HG03039 (cell line): Measurements from ENCODE around the gene DSCAML1.
A peak's percentile ranks its signal among the peaks of the same experiment; 100 is the strongest.
"Not testable (repeated sequence)": the region's sequence is repeated elsewhere in the genome, so short reads cannot be mapped to it uniquely, and the experiment has no call there.

Experiments used
- ATAC-seq: cut with Tn5 transposase; IDR thresholded peaks from one replicate; pipeline ENCODE4 v1.9.1; 2021; ENCODE audit warnings: mild to moderate bottlenecking, moderate library complexity; ENCODE audit not compliant: unreplicated experiment

Gene DSCAML1

DNA sequence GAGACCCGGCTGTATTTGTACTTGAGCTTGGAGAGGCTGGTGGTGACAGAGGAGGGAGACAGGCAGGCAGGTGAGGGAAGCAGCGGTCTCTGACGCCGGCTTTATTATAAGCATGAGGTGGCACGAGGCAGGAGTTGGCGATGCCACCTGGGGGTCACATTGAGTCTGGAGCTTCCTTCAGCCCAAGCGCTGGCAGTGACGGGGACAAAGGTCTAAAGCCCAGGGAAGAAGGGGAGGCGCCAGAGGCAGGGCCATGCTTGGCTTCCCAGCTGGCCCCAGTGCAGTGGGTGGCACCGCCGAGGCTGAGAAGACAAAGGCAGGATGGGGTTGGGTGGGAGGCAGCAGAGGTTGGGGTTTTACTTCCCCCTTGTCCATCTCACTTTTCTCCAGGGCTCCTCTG is 23.1 kb upstream of the DSCAML1 start:
- ATAC-seq: no peak

DNA sequence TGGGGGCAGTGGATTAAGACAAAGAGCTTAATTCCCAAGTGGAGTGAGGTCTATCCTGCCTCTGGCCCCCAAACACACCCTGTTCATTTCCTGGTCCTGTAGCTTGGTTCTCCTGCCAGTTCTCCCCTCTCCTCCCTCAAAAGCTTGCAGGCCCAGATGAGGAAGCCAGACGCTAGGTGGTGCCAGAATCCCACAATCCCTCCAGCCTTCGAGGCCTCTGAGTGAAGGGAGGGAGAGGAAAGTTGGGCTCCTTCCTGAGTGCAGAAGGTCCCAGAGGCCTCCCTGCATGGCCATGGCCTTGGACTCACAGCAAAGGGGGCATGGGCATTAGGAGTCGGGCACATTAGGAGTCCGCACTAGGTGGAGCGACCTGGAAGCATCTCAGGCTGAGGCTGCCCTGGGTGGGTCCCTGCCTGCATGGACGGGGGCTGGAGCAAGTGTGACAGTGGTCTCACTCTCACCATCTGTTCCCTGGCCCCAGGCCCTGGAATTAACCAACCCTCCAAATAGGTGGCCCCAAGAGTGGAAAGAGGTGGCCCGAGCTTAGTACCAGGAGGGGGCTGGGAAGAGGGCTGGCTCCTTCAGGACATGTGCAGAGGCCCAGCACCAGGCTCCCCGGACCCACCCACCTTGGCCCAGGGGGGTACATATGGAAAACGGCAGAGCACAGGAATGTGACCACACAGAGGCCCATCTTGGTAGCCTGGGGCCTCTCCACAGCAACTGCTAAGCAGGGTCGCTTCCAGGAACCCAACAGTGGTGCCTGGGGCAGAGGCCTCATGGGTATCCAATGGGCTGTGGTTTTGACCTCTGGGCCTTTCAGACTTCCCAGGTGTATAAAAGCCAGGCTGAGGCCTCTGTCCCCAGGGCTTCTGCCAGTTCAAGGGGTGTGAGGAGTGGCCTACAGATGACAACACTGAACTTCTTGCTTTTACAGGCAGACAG is 22.4 kb upstream of the DSCAML1 start:
- no peak for ATAC-seq

DNA sequence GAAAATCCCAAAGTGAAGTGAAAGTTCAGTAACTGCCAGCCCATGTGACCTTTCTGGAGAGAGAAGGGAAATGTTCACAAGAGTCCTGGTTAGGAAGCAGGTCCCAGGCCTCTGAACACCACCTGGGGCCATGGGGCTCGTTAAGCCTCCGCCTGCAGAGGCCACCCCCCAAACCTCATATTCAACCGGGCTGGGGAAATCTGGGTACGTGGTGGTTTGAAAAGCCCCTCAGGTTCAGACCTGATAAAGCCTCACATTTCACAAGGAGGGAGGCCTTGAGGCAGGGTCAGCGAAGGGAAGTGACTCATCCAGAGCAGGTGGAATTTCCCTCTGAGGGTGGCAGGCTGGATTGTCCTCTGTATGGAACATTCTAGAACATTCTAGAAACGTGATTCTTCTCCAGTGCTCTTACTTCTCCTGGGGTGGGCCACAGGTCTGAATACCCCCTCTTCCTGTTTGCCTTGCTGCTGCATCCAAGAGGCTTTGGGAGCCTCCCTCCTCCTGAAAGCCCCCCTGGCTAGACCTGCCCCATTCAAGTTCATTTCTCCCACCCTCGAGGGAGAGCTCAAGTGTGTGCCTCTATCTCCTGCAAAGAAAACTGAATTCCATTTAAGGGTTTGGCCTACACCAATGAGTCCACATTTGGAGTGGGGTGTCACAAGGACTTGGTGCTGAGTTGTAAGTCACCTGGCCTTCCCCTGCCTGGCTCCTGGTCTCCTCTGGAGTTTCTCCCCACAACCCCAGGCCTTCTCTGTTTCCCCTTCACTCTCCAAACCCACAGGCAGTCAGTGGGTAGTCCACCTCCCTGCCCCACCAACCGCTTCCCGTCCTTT is 21.2 kb upstream of the DSCAML1 start:
- ATAC-seq: no peak

DNA sequence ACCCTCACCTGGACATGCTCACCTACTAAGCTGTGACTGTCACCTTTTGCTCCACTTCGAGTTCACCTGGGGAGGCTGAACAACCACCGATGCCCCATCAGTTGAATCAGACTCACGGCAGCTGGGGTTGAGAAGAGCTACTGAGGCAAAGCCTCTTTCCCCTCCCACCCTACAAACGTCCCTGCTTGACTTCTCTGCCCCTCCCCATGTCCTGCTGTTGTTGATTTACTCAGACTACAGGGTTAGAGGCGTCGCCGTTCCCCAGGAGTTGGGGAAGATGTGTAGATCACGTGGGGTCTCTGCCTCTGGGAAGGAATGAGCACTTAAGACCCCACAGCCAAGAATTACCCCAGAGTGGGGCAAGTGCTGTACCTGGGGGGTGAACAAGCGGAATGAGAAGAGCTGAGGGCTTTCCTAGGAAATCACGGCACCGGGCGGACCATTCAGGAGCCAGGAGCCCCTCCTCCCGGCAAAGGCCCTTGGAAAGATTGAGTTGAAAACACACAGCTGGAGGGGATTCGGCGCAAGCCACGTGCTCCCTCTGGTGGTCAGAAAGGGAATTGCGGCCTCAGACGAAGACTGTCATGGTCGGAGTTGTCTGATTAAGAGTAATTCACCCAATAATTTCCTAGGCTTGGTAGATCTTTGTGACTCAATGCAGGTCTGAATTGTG is 20.5 kb upstream of the DSCAML1 start:
- no peak for ATAC-seq

DNA sequence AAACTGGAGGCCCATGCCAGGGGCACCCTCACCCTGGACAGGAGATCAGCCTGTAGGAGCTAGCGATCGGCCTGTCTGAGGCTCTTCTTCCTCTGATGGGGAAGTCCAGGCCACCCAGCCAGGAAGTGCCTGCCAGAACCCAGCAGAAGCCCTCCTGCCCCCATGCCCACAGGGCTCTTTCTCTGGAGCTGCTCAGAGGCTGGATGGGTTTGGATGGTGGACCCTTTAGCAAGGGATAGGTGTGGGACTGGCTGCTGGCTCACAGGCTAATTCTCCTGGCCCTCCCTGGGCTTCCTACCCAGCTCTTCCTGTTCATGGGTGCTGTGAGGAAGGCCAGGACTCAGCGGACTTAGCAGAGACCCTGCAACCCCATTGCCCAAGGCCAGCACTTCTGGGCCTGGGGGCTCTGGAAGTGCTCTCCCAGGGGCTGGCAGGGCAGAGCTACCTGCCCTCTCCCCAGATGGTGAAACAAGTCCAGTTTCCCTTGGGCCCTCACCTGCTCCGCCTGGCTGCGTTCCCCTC is 19.9 kb upstream of the DSCAML1 start:
- no peak for ATAC-seq

DNA sequence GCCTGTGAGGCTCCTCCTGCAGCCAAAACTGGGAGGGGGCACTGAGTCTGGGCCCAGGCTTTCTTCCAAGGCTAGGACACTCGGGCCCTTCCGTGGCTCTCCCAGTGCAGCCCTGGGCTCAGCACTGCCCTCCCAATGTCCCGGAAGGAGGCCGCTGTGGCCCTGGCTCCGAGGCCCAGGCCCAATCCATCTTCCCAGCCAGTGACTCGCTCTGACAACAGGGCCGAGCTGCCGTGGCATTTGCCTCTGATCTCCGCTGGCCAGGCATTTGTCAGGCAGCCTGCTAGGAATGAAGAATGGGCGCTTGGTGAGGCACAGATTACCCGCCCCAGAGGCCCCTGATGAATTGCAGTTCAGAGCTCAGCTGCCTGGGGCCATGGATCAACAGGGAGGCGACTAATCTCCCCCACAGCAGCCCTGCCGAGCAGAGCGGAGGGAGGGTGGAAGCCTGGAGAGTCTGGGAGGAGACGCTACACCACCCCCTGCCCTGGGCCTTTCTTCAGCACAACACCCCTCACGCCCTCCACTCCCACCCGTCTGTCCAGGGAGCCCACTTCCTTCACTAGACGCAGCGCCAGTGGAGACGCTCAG is 19.2 kb upstream of the DSCAML1 start:
- ATAC-seq: no peak

DNA sequence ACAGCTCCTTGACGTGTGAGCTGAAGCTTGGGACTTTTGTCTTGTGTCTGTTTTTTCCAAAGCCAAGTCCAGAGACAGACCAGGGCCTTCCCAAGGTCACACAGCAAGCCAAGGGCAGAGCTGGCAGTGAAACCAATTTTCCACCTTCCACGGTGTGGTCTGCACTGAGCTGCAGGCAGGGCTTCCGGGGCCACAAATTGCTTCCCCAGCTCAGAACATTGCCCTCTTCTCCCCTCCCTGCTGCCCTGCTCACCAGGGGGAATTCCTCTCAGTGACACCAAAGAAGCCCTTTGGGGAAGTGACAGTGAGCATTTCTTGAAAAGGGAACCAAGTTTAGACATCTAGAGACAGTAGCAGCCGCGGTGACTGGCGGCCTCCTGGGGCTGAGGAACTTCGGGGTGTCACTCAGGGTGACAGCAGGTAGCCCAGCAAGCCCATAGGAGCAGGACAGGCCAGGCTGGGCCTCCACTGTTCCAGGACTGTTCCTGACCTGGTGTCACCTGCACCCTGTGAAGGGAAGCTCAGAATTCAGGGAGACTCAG is 18.3 kb upstream of the DSCAML1 start:
- peak; percentile 44 for ATAC-seq

DNA sequence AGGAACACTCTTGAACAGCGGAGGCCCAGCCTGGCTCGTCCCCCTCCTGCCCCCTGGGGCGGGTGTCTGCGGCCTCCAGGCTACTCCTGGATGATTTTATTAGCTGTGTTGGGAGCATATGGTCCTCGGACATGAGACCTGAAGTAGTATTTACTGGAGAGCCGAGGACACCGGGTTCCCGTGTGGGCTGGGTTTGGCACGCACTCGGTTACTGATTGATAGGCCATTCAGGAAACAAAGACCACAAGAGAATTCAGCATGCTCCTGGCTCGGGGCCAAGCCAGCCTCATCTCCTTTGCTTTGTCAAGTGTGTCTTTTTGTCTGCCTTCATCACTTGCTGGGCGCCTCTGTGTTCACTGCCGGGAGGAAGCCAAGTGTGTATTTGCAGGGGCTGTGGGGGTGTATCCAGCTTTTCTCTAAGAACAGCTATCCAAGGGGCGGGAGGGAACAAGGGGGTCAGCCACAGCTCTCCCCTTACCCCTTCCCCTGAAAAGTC is 17.8 kb upstream of the DSCAML1 start:
- no peak for ATAC-seq

DNA sequence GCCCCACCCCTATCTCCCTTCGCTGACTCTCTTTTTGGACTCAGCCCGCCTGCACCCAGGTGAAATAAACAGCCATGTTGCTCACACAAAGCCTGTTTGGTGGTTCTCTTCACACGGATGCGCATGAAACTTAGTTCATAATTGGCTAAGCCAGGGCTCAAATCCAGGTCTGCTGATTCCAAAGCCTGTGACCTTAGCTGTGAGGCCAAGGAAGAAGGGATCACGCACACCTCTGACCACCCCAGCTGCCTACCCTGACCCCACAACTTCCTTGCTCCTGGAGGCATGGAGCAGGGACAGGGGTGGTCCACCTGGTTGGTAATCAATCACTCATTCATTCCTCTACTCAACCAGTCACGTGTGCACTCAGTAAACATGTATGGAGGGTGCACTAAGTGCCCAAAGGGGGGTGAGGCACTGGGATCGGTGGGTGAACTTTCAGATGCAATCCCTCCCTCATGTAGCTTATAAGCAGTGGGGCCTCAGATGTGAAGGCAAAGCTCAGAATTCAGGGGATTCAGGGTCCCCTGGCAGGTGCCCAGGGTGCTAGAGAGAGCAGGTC is 17.3 kb upstream of the DSCAML1 start:
- no peak for ATAC-seq

DNA sequence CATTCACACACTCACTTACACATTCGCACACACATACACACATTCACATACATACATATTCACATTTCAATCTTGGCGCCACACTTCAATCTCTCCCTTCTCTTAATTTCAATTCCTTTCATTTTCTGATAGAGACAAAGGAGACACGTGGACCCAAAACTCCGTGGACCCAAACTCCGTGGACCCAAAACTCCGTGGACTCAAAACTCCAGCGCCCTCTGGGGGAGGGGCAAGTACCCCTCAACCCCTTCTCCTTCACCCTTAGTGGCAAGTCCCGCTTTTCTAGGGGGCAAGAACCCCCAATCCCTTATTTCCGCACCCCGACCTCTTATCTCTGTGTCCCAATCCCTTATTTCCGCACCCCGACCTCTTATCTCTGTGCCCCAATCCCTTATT is 13.0 kb upstream of the DSCAML1 start:
- not testable (repeated sequence) for ATAC-seq

DNA sequence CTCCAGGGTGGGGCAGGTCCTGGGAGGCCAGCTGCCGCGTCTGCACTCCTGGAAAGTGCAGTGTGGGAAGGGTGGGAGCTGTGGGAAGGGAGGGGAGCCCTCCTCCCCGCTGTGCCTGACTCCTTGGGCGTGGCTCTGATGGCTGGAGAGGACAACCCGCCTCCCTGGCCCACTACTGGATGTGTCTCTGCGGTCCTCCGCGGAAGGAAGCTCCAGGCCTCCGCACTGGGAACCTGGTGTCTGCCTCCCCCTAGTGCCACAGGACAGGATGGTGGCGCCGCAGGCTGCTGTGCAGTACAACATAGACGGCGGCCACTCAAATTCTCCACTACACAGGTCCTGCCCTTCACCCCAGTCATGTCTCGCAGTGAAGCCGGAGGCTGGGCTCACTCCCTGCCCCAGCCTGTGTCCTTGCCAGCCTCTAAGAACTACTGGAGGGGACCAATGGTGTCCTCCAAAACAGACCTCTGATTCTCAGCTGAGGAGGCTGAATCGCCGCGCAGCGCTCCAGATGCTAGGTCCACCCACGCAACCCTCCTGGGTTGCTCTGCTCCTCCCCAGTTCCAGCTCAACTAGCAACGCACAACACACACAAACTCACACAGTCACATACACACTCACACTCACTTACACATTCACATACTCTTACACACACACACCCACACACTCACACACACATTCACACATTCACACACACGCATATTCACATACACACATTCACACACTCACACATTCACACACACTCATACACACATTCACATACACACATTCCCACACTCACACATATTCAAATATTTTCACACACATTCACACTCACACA is 12.4 kb upstream of the DSCAML1 start:
- no peak for ATAC-seq

DNA sequence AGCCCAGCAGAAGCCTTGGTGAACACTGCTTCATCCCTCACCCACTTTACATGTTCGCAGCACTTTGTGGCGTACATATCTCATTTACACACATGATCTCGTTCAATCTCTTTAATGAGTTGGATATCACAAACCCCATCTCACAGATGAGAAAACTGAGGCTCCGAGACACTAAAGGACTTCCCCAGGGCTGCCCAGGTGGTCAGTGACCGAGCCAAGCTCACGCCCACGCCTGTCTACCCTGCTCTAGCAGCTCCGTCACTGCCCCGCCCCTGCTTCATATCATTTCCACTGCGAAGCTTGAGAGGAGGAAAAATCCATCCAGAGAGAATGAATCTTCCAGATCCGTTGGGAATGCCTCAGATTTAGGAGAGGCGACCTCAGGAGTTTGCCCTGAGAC is 11.8 kb upstream of the DSCAML1 start:
- no peak for ATAC-seq

DNA sequence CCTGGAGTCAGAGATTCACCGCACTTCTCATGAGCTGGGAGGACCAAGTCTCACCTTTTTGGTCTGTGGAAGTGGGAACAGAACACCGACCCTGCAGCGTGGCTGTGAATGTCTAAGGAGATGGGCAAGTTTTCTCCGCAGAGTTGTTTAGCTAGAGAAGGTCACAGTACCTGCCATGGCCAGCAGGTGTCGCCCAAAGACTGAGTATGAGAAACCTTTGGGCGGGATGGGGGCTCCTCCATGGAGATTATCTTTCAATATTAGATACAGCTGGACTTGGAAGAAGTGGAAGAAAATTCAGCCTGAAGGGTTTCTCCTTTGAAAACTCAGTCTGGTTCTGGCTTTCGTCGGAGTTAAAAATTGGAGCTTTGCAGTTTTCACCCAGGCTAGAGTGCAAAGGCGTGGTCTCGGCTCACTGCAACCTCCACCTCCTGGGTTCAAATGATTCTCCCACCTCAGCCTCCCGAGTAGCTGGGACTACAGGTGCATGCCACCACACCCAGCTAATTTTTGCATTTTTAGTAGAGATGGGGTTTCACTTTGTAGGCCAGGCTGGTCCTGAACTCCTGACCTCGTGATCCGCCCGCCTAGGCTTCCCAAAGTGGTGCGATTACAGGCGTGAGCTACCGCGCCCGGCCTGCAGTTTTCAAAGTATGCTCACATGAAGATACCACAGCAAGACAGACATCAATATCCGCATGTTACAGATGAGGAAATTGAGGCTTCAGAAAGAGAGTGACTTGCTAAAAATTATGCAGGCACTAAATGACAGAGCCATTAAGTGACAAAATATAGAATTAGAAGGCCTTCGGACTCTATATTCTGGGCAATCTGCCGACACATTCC is 10.7 kb upstream of the DSCAML1 start:
- ATAC-seq: no peak

DNA sequence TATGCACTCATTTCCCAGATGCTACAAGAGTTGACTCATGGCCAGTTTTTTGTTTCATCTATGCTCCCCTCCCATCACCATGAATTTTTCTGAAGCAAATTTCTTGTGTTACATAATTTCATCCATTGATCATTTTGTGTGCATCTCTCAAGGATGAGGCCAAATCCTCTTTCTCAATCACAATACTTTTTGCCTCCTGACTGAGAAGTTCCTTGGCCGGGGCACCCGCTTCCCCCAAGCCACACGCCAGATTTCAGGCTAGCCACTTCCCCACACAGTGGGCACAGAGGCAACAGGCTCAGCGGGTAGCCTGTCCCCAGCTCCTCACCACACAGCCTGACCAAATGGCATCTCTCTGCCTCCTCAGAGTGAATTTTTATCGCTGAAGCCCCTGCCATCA is 9.8 kb upstream of the DSCAML1 start:
- no peak for ATAC-seq

DNA sequence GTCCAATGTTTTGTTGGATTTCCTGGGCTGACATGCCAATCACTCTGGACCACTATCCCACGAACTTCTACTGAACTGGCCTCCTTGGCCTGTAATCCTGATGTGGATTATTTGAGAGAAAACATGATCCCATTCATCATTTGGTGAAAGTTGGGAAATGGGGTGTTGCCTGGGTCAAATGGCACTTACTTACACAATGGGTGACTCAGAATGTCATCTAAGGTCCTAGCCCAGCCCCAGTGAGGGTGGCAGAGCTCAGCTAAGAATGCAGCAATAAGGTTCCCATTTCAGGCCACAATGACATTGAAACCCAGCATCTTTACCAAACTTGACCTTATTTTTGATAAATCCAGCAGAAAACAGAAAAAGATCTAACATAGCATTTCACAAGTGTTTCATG is 8.0 kb upstream of the DSCAML1 start:
- ATAC-seq: no peak

DNA sequence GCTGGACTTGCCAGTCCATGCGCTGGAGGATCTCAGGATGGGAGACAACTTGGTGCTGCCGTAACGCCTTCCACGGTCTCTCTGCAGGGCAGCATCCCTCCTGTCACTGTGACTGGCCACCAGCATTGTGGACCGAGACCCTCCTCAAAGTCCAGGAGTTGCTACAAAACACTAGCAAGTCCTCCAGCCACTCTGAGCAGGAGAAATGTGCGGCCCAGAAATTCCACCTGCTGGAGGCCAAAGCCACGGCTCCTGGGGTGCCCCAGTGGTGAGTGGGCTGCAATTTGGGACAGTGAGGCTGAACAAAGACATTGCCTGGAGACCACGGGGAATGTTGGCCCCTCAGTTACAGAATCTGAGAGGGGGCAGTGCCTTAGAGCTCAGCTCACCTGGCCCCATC is 6.9 kb upstream of the DSCAML1 start:
- no peak for ATAC-seq

DNA sequence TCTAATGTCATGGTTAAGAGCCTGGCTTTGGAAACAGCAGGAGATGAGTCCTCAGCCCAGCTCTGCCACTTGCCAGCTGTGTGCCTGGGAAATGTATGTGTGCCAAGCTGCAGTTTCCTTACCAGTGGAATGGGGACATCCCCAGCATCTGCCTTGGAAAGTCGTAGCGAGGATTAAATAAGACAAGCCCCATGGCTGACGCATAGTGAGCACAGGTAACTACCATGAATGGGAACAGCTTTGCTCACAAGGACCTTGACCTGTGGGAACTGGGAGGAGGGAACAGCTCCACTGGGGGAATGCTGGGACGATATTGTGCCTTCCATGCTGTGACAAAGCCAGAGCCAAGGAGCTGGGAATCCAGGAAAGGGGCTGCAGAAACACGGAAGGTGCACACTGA is 2.6 kb upstream of the DSCAML1 start:
- no peak for ATAC-seq

DNA sequence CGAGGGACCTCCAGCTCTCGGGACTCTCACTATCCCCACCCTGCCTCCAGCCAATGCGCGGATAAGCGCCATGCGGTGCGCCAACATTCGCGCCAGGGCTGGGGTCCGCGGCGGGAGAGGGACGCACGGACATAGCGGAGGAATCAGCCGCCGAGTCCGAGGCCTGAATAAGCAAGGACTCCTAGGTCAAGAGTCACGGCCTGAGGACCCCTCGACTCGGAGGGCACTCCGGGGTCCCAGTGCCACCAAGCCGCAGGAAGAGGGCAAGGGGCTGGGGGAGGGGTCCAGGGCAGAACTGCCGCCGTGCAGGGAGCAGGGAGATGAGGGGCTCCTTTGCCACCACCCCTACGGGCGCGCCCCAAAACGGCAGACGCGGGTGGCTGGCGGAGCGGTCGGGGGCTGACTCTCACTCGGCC is 552 bp downstream of the DSCAML1 start:
- ATAC-seq: no peak
